ENCODE measurements around the gene GTPBP1.

The GTPBP1 gene

DNA sequence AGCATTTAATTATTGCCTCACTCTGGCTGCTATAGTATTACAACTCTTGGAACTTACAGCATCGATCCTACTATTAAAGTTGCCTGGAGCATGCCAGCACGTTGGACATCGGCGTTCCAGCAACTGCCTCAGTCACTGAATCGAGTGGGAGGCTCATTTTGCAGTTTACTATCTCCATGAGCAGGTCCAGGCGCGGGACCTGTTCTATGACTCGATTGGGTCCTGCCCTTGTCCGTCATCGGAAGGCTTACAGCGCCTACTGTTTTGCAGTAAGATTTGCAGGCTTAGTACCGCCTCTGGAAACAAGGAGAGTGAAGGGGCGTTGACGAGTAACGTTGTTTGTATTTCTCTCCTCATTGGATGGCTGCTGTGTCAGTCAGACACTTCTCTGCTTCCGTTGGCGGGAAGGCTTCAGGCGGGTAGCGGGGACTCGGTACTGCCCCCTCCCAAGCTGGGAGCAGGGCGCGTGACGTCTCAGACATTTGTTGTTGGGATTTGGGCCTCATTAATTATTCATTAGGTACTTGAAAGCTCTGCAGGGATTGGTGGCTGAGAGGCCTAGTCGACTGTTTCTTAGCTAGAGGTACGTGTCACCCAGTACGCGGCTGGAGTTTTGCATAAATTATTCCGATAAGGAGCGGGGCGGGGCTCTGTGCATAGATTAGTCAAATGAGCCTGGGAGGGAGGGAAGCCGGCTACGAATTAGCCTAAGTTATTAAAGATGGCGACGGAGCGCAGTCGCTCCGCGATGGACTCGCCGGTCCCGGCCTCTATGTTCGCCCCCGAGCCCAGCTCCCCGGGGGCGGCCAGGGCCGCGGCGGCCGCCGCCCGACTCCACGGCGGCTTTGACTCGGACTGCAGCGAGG, at the start of gene GTPBP1:
TSS of gene GTPBP1 (plus strand) at position 710 of the 866 bp plus-strand sequence. CDS start at position 722, 12 bp downstream.
- ChIA-PET POLR2A (interaction anchor here (0.6 to 2.2 kb wide), 4 partner anchors 9 to 248 kb away, joined by 3 to 5 read pairs (median 4); partner anchors contain the start of gene TOMM22), CTCF (interaction anchor here (1.1 to 3.2 kb wide), 3 partner anchors 12 to 24 kb away, joined by 3 to 14 read pairs (median 7); partner anchors contain the start of gene TOMM22)
- H3K4me3 ChIP-seq (ENCODE audit: low read depth, low read length) = peak within 1 kb of the TSS; percentile 88
- TF ChIP-seq, protein P1, sequence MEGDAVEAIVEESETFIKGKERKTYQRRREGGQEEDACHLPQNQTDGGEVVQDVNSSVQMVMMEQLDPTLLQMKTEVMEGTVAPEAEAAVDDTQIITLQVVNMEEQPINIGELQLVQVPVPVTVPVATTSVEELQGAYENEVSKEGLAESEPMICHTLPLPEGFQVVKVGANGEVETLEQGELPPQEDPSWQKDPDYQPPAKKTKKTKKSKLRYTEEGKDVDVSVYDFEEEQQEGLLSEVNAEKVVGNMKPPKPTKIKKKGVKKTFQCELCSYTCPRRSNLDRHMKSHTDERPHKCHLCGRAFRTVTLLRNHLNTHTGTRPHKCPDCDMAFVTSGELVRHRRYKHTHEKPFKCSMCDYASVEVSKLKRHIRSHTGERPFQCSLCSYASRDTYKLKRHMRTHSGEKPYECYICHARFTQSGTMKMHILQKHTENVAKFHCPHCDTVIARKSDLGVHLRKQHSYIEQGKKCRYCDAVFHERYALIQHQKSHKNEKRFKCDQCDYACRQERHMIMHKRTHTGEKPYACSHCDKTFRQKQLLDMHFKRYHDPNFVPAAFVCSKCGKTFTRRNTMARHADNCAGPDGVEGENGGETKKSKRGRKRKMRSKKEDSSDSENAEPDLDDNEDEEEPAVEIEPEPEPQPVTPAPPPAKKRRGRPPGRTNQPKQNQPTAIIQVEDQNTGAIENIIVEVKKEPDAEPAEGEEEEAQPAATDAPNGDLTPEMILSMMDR (IDR thresholded peaks at IDR 0.05; ENCODE audit: insufficient read depth, low read length, missing control alignments) = no peak
- peak; percentile 100 for DNase-seq (ENCODE audit: low read depth, low spot score)

DNA sequence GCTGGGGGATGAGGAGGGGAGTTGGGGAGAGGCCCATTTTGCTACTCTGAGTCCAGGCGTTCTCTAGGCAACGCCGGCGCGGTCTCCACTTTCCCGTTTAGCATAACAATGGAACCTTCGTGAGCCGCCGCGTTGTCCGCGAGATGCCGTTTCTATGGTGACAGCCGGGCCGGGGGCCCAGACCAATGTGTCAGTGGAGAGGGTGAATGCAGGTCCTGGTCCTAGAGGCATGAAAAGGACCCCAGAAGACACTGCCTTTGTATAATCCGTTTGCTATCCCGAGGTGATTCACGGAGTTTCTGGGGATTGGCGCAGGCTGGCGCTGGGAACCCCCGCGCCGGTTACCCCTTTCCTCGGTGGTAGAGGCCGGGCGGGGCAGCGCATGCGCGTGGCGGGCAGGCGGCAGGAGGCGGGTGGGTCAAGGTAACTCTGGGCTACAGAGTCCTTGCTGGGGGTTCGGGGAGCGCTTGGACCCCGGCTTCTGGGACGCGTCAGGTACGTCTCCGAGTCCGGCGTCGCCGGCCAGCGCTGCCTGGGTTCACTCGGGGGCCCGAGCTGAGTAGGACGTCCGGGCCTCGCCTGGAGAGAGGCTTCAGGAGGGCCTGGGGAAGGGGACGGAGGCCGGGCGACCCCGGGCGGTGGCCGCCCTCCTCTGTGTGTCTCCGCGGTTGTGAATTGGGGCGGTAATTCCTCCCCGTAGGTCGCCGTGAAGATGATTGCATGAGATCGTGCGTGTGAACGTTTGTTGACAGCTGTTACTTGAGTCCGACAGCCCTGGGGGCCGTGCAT, 49.3 kb upstream of the GTPBP1 start, which contains the start of the genes CBY1 and FAM227A:
TSS of gene CBY1 (plus strand) at position 383 of the 789 bp plus-strand sequence. CDS start 11,417 bp downstream, outside the sequence.
TSS of gene FAM227A (minus strand) at position 137 of the 789 bp plus-strand sequence. CDS start 6,224 bp downstream, outside the sequence.
- POLR2A ChIA-PET = no interaction called here
- CTCF ChIA-PET = interaction anchor here (2.6 kb wide), 1 partner anchor 25 kb away, joined by 12 read pairs; the partner anchor contains the start of gene TOMM22

DNA sequence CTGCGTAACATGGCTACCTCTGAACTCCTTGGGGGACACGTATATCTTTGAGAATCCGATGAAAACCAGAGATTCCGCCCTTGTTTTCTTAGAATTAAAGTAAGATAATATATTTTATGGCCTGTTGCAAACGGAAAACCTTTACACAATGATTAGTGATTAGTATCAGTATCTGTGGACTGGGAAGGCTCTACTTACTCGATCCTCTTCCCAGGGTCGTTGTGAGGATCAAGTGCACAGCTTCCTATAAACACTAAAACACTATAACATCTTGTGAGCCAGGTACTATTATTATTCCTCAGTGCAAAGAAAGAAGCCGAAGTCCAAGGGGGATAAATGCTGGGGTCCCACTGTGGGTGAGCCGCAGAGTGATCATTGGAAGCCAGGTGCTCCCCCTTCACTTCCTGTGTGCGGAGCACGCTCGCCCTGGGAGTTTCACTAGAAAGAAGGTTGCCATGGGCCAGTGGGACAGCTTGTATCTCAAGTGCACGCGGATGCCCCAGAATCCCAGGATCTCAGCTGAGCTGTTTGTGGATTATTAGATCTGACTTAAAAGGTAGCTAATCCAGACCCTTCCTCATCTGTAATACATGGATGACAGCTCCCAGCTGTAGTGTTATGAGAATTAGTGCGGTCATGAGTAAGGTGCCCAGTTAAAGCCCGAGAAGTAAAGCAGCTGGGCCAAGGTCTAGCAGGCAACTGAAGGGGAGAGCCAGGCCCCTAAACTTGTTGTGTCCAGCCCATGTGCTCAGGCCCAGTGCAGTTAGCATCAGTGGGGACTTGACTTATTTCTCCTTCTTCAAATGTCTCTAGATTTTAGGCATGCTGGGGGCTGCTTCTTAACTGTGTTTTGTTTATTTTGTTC, 48.5 kb upstream of the GTPBP1 start:
- CTCF ChIA-PET = interaction anchor here (2.6 kb wide), 1 partner anchor 24 kb away, joined by 12 read pairs; the partner anchor contains the start of gene TOMM22
- TF ChIP-seq, protein P1 (IDR thresholded peaks at IDR 0.05; ENCODE audit: insufficient read depth, low read length, missing control alignments) = no peak
- no peak for DNase-seq (ENCODE audit: low read depth, low spot score)
- POLR2A ChIA-PET = no interaction called here
- H3K4me3 ChIP-seq (ENCODE audit: low read depth, low read length) = peak overlapping the region; percentile 87

More for the DNA sequence above, 49.3 kb upstream of the GTPBP1 start, which contains the start of the genes CBY1 and FAM227A:
- TF ChIP-seq, protein P1 (IDR thresholded peaks at IDR 0.05; ENCODE audit: insufficient read depth, low read length, missing control alignments) = no peak
- DNase-seq (ENCODE audit: low read depth, low spot score) = no peak
- H3K4me3 ChIP-seq (ENCODE audit: low read depth, low read length) = peak within 1 kb of the TSS; percentile 87

DNA sequence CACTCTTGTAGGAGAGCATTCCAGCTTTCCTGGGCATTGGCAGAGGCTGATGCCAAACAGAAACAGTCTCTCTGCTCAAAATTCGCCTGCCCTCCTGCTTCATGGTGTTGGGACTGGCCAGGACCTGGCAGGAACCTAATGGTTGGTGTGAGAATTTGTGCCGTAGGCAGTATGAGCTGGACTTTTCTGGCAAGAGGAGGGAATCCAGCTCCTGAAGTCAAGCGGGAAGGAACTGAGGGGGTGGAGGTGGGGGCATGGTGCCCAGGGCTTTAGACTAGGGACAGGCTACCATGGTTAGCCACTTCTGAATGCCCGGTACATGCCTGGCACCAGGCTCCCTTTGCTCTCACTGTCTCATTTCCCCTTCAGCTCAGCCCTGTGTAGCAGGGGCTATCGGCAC, 30.9 kb upstream of the GTPBP1 start:
- POLR2A ChIA-PET = interaction anchor here (0.9 kb wide), 1 partner anchor 23 kb away, joined by 3 read pairs; no protein-coding TSS in a partner anchor
- CTCF ChIA-PET = no interaction called here

DNA sequence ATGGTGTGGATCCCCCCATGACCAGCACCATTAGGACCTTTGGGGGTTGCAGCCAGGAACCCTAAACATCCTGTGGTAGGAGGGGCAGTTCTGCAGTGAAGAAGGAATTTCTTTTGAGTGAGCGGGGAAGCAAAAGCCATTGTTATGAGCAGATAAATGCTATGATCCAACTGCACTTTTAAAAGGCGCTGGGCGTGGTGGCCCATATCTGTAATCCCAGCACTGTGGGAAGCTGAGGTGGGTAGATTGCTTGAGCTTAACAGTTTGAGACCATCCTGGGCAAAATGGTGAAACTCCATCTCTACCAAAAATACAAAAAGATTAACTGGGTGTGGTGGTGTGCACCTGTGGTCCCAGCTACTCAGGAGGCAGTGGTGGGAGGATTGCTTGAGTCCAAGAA, 29.9 kb upstream of the GTPBP1 start:
- POLR2A ChIA-PET = interaction anchor here (0.9 kb wide), 1 partner anchor 22 kb away, joined by 3 read pairs; no protein-coding TSS in a partner anchor
- TF ChIP-seq, protein P1 (IDR thresholded peaks at IDR 0.05; ENCODE audit: insufficient read depth, low read length, missing control alignments) = no peak
- CTCF ChIA-PET = no interaction called here

More for the DNA sequence above, 30.9 kb upstream of the GTPBP1 start:
- no peak overlapping the region for H3K4me3 ChIP-seq (ENCODE audit: low read depth, low read length)
- DNase-seq (ENCODE audit: low read depth, low spot score) = no peak
- TF ChIP-seq, protein P1 (IDR thresholded peaks at IDR 0.05; ENCODE audit: insufficient read depth, low read length, missing control alignments) = no peak

More for the DNA sequence above, 29.9 kb upstream of the GTPBP1 start:
- H3K4me3 ChIP-seq (ENCODE audit: low read depth, low read length) = no peak overlapping the region
- DNase-seq (ENCODE audit: low read depth, low spot score) = no peak

Measured in AG04449 (cell line).